ENCODE results near the gene CYP27B1. TPM values are rescaled to one million over a fixed set of nuclear protein-coding genes. Genes with fewer than 3 reads are reported as not detected.
A peak's percentile ranks its signal among the peaks of the same experiment; 100 is the strongest.

CYP27B1 gene
- total RNA-seq, 2 experiments from 2014 or later = 6.9 to 7.1 TPM

GRCh38 chr12:57770734-57771133, 3.9 kb upstream of the CYP27B1 start:
- POLR2A ChIA-PET = interaction anchor here (0.5 kb wide), 1 partner anchor 19 kb away, joined by 3 read pairs; the partner anchor contains the start of gene CDK4
- H3K4me2 ChIP-seq (ENCODE audit: low read length) = peak overlapping the region; percentile 83

GRCh38 chr12:57769594-57769993, 2.7 kb upstream of the CYP27B1 start:
- intact Hi-C loops (cut with micrococcal nuclease; ENCODE audit: unreplicated experiment) = no loop called here
- Histone ChIP-seq H3K4me3 (ENCODE audit: low read depth, low read length, poor library complexity, severe bottlenecking) (no peak overlapping the region), H3K9me3 (ENCODE audit: low read length) (no peaks in the 10 kb centered on the region), H3K4me2 (ENCODE audit: low read length) (no peak overlapping the region), H3K27ac (ENCODE audit: low read depth, low read length, poor library complexity, severe bottlenecking) (no peak overlapping the region), H4K20me1 (ENCODE audit: insufficient read depth, low read length) (no peaks in the 10 kb centered on the region), H2AFZ (ENCODE audit: low read length) (no peak overlapping the region), H3K79me2 (ENCODE audit: insufficient read depth, low read depth, low read length) (peaks cover 12% of the 10 kb centered on the region; the same call in 1 of the 2 replicates), H3K9me2 (ENCODE audit: insufficient read depth, low read length) (no peaks in the 10 kb centered on the region), H3K4me1 (ENCODE audit: insufficient read depth, low read length, poor library complexity, severe bottlenecking) (peaks cover 25% of the 10 kb centered on the region), H3K36me3 (ENCODE audit: insufficient read depth, low read length) (peaks cover 32% of the 10 kb centered on the region)
- TF ChIP-seq, protein P1, sequence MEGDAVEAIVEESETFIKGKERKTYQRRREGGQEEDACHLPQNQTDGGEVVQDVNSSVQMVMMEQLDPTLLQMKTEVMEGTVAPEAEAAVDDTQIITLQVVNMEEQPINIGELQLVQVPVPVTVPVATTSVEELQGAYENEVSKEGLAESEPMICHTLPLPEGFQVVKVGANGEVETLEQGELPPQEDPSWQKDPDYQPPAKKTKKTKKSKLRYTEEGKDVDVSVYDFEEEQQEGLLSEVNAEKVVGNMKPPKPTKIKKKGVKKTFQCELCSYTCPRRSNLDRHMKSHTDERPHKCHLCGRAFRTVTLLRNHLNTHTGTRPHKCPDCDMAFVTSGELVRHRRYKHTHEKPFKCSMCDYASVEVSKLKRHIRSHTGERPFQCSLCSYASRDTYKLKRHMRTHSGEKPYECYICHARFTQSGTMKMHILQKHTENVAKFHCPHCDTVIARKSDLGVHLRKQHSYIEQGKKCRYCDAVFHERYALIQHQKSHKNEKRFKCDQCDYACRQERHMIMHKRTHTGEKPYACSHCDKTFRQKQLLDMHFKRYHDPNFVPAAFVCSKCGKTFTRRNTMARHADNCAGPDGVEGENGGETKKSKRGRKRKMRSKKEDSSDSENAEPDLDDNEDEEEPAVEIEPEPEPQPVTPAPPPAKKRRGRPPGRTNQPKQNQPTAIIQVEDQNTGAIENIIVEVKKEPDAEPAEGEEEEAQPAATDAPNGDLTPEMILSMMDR (conservative IDR thresholded peaks at IDR 0.05; ENCODE audit: low read length) = no peak
- TF ChIP-seq EZH2phosphoT487 (IDR thresholded peaks at IDR 0.05; ENCODE audit: borderline replicate concordance, low read depth, low read length) = no peak
- POLR2A ChIA-PET = interaction anchor here (0.6 kb wide), 1 partner anchor 75 kb away, joined by 8 read pairs; no protein-coding TSS in a partner anchor
- no peak for DNase-seq (ENCODE audit: low spot score)
- CTCF ChIA-PET (ENCODE audit: unreplicated experiment) = no interaction called here
- BruUV-seq (replicated peaks) = no TSS peak

More at GRCh38 chr12:57770734-57771133, 3.9 kb upstream of the CYP27B1 start:
- no peaks in the 10 kb centered on the region for H4K20me1 ChIP-seq (ENCODE audit: insufficient read depth, low read length)
- H3K36me3 ChIP-seq (ENCODE audit: insufficient read depth, low read length) = peaks cover 32% of the 10 kb centered on the region
- H3K79me2 ChIP-seq (ENCODE audit: insufficient read depth, low read depth, low read length) = peaks cover 12% of the 10 kb centered on the region; the same call in 1 of the 2 replicates
- DNase-seq (ENCODE audit: low spot score) = no peak
- H3K4me1 ChIP-seq (ENCODE audit: insufficient read depth, low read length, poor library complexity, severe bottlenecking) = peaks cover 21% of the 10 kb centered on the region
- TF ChIP-seq EZH2phosphoT487 (IDR thresholded peaks at IDR 0.05; ENCODE audit: borderline replicate concordance, low read depth, low read length) = no peak
- TF ChIP-seq, protein P1 (conservative IDR thresholded peaks at IDR 0.05; ENCODE audit: low read length) = no peak
- CTCF ChIA-PET (ENCODE audit: unreplicated experiment) = no interaction called here
- H3K9me2 ChIP-seq (ENCODE audit: insufficient read depth, low read length) = no peaks in the 10 kb centered on the region
- BruUV-seq (replicated peaks) = no TSS peak
- H2AFZ ChIP-seq (ENCODE audit: low read length) = no peak overlapping the region
- intact Hi-C loops (cut with micrococcal nuclease; ENCODE audit: unreplicated experiment) = no loop called here
- H3K27ac ChIP-seq (ENCODE audit: low read depth, low read length, poor library complexity, severe bottlenecking) = peak overlapping the region; percentile 70
- no peaks in the 10 kb centered on the region for H3K9me3 ChIP-seq (ENCODE audit: low read length)
- H3K4me3 ChIP-seq (ENCODE audit: low read depth, low read length, poor library complexity, severe bottlenecking) = peak overlapping the region; percentile 81

DNA sequence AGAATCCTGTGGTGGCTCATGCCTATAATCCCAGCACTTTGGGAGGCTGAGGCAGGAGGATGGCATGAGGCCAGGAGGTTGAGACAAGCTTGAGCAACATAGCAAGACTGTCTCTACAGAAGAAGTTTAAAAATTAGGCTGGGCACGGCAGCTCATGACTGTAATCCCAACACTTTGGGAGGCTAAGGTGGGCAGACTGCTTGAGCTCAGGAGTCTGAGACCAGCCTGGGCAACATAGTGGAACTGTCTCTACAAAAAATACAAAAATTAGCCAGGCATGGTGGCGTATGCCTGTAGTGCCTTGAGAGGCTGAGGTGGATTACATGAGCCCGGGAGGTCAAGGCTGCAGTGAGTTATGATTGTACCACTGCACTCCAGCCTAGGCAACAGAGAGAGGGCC, 998 bp upstream of the CYP27B1 start:
- no peak overlapping the region for H3K4me2 ChIP-seq (ENCODE audit: low read length)
- intact Hi-C loops (cut with micrococcal nuclease; ENCODE audit: unreplicated experiment) = no loop called here
- no peak overlapping the region for H2AFZ ChIP-seq (ENCODE audit: low read length)
- DNase-seq (ENCODE audit: low spot score) = no peak
- BruUV-seq (replicated peaks) = no TSS peak
- H3K27ac ChIP-seq (ENCODE audit: low read depth, low read length, poor library complexity, severe bottlenecking) = no peak overlapping the region
- TF ChIP-seq, protein P1 (conservative IDR thresholded peaks at IDR 0.05; ENCODE audit: low read length) = no peak
- no peak for TF ChIP-seq EZH2phosphoT487 (IDR thresholded peaks at IDR 0.05; ENCODE audit: borderline replicate concordance, low read depth, low read length)
- H3K9me3 ChIP-seq (ENCODE audit: low read length) = no peaks in the 10 kb centered on the region
- POLR2A ChIA-PET = no interaction called here
- CTCF ChIA-PET (ENCODE audit: unreplicated experiment) = interaction anchor here (0.6 kb wide), 1 partner anchor 11 kb away, joined by 3 read pairs; no protein-coding TSS in a partner anchor
- H3K79me2 ChIP-seq (ENCODE audit: insufficient read depth, low read depth, low read length) = peaks cover 12% of the 10 kb centered on the region; the same call in 1 of the 2 replicates
- no peak overlapping the region for H3K4me3 ChIP-seq (ENCODE audit: low read depth, low read length, poor library complexity, severe bottlenecking)
- H3K9me2 ChIP-seq (ENCODE audit: insufficient read depth, low read length) = no peaks in the 10 kb centered on the region
- H3K36me3 ChIP-seq (ENCODE audit: insufficient read depth, low read length) = peaks cover 36% of the 10 kb centered on the region
- H3K4me1 ChIP-seq (ENCODE audit: insufficient read depth, low read length, poor library complexity, severe bottlenecking) = peaks cover 17% of the 10 kb centered on the region
- no peaks in the 10 kb centered on the region for H4K20me1 ChIP-seq (ENCODE audit: insufficient read depth, low read length)
